ENCODE data around the gene KCNK10. TPM values are rescaled to one million over a fixed set of nuclear protein-coding genes. Genes with fewer than 3 reads are reported as not detected.
A peak's percentile ranks its signal among the peaks of the same experiment; 100 is the strongest.

The KCNK10 gene
- total RNA-seq, 1 donor = under 0.01 TPM

DNA sequence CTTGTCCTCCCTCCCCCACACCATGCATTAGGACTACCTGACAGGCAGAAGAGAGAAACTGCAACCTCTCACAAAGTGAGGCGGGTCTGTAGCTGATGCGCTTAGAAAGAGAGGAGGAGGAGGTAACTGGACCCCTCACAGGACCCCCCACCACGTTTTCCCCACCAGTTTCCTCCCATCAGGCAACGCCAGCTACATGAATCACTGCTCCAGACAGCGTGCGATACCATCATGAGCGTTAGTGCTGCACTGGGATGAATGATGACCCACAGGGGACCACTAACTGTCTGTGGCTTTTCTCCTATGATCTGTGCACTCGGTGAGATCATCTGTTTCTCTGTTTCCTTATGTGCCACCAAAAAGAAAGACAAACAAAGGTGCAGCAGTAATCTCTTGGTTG lies 77.7 kb downstream of the KCNK10 start:
- no peaks in the 10 kb centered on the region for H3K9me3 ChIP-seq (ENCODE audit: low read depth, low read length)

DNA sequence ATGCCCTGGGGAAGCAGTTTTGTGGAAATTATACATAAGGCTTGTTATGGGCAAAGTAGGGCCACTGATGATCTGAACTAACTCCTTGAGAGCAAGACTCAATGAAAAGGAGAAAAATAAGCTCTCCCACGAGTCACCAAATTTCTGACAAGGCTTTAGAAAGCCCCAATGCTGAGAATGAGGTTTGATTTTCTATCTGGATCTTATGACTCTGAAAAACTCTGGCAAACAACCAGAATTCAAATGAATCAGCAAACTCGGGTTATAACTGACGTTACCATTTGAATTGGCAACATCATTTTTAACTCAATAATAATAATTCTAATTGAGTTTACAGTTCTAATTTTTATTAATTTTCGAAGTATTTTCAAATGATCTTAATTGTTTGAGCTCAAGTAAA lies 79.1 kb downstream of the KCNK10 start:
- no peaks in the 10 kb centered on the region for H3K9me3 ChIP-seq (ENCODE audit: low read depth, low read length)
- DNase-seq (ENCODE audit: insufficient read length, low spot score, missing footprints) = no peak
- no peaks in the 10 kb centered on the region for H3K79me2 ChIP-seq (ENCODE audit: insufficient read depth, low read length)
- H3K4me1 ChIP-seq (ENCODE audit: insufficient read depth, low read length) = no peaks in the 10 kb centered on the region
- TF ChIP-seq, protein P1, sequence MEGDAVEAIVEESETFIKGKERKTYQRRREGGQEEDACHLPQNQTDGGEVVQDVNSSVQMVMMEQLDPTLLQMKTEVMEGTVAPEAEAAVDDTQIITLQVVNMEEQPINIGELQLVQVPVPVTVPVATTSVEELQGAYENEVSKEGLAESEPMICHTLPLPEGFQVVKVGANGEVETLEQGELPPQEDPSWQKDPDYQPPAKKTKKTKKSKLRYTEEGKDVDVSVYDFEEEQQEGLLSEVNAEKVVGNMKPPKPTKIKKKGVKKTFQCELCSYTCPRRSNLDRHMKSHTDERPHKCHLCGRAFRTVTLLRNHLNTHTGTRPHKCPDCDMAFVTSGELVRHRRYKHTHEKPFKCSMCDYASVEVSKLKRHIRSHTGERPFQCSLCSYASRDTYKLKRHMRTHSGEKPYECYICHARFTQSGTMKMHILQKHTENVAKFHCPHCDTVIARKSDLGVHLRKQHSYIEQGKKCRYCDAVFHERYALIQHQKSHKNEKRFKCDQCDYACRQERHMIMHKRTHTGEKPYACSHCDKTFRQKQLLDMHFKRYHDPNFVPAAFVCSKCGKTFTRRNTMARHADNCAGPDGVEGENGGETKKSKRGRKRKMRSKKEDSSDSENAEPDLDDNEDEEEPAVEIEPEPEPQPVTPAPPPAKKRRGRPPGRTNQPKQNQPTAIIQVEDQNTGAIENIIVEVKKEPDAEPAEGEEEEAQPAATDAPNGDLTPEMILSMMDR (IDR thresholded peaks at IDR 0.05; ENCODE audit: extremely low read depth, low read depth, low read length) = no peak
- no peak overlapping the region for H2AFZ ChIP-seq (ENCODE audit: low read length)
- H4K20me1 ChIP-seq (ENCODE audit: insufficient read depth, low read length) = no peaks in the 10 kb centered on the region
- no peak overlapping the region for H3K4me3 ChIP-seq (ENCODE audit: insufficient read depth, low read length)
- H3K27me3 ChIP-seq (ENCODE audit: insufficient read depth, low read length) = no peaks in the 10 kb centered on the region
- H3K4me2 ChIP-seq (ENCODE audit: insufficient read depth, low read length) = no peak overlapping the region
- H3K27ac ChIP-seq (ENCODE audit: low read depth, low read length) = no peak overlapping the region
- no peaks in the 10 kb centered on the region for H3K36me3 ChIP-seq (ENCODE audit: insufficient read depth, low read length)

More for the DNA sequence above, 77.7 kb downstream of the KCNK10 start:
- Histone ChIP-seq H3K27me3 (ENCODE audit: insufficient read depth, low read length) (no peaks in the 10 kb centered on the region), H3K36me3 (ENCODE audit: insufficient read depth, low read length) (no peaks in the 10 kb centered on the region), H4K20me1 (ENCODE audit: insufficient read depth, low read length) (no peaks in the 10 kb centered on the region), H3K4me1 (ENCODE audit: insufficient read depth, low read length) (no peaks in the 10 kb centered on the region), H3K79me2 (ENCODE audit: insufficient read depth, low read length) (no peaks in the 10 kb centered on the region), H2AFZ (ENCODE audit: low read length) (no peak overlapping the region), H3K27ac (ENCODE audit: low read depth, low read length) (no peak overlapping the region), H3K4me2 (ENCODE audit: insufficient read depth, low read length) (no peak overlapping the region), H3K4me3 (ENCODE audit: insufficient read depth, low read length) (no peak overlapping the region)
- TF ChIP-seq, protein P1 (IDR thresholded peaks at IDR 0.05; ENCODE audit: extremely low read depth, low read depth, low read length) = no peak
- peak; percentile 68 for DNase-seq (ENCODE audit: insufficient read length, low spot score, missing footprints)

DNA sequence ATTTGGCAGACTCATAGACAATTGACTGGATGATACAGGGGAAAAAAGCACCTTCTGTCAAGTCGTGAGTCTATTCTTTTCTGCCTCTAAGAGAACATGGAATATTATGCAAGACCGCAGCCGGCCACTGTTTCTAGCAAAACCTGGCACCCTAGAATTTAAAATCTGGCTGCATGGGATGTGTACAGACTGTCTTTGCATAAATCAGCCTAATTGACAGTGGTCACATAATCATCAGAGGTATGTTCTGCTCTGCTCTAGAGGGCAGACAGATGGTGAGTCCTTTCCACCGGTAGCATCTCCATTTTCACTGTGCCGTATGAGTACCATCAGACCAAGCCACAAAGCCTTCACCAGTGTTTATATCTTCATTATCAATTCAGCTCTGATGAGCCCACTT lies 80.6 kb downstream of the KCNK10 start:
- Histone ChIP-seq H3K9me3 (ENCODE audit: low read depth, low read length) (no peaks in the 10 kb centered on the region), H3K79me2 (ENCODE audit: insufficient read depth, low read length) (no peaks in the 10 kb centered on the region), H2AFZ (ENCODE audit: low read length) (no peak overlapping the region), H4K20me1 (ENCODE audit: insufficient read depth, low read length) (no peaks in the 10 kb centered on the region), H3K4me3 (ENCODE audit: insufficient read depth, low read length) (no peak overlapping the region), H3K36me3 (ENCODE audit: insufficient read depth, low read length) (no peaks in the 10 kb centered on the region), H3K4me1 (ENCODE audit: insufficient read depth, low read length) (no peaks in the 10 kb centered on the region), H3K27me3 (ENCODE audit: insufficient read depth, low read length) (no peaks in the 10 kb centered on the region), H3K27ac (ENCODE audit: low read depth, low read length) (no peak overlapping the region), H3K4me2 (ENCODE audit: insufficient read depth, low read length) (no peak overlapping the region)
- TF ChIP-seq, protein P1 (IDR thresholded peaks at IDR 0.05; ENCODE audit: extremely low read depth, low read depth, low read length) = no peak
- no peak for DNase-seq (ENCODE audit: insufficient read length, low spot score, missing footprints)

DNA sequence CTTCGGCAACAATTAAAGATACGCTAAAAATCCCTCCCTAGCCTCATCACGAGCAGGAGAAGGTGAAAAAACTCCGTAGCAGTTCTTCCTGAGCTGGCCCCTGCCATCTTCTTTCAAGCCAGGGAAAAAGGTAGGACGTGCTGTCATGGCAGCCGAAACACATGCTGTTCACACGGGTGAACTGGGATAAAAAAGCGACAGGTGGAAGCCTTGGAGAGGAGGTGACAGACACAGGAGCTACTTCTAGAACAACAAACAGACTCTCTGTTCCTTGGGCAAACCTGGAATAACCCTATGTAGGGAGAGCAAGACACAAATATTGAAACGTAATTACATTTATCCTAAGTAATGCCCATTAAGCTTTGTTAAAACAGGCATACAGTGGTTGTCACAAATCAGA lies 81.3 kb downstream of the KCNK10 start:
- TF ChIP-seq, protein P1 (IDR thresholded peaks at IDR 0.05; ENCODE audit: extremely low read depth, low read depth, low read length) = no peak
- Histone ChIP-seq H3K4me1 (ENCODE audit: insufficient read depth, low read length) (no peaks in the 10 kb centered on the region), H3K27ac (ENCODE audit: low read depth, low read length) (no peak overlapping the region), H4K20me1 (ENCODE audit: insufficient read depth, low read length) (no peaks in the 10 kb centered on the region), H3K27me3 (ENCODE audit: insufficient read depth, low read length) (no peaks in the 10 kb centered on the region), H3K4me3 (ENCODE audit: insufficient read depth, low read length) (no peak overlapping the region), H3K79me2 (ENCODE audit: insufficient read depth, low read length) (no peaks in the 10 kb centered on the region), H3K4me2 (ENCODE audit: insufficient read depth, low read length) (no peak overlapping the region), H2AFZ (ENCODE audit: low read length) (no peak overlapping the region), H3K9me3 (ENCODE audit: low read depth, low read length) (no peaks in the 10 kb centered on the region), H3K36me3 (ENCODE audit: insufficient read depth, low read length) (no peaks in the 10 kb centered on the region)
- no peak for DNase-seq (ENCODE audit: insufficient read length, low spot score, missing footprints)
